Left lung (tissue), 10 donors: ENCODE results near the gene DSCAM. TPM values are rescaled to one million over a fixed set of nuclear protein-coding genes. Genes with fewer than 3 reads are reported as not detected.

ENCODE experiments used
- ATAC-seq: fragments of 200-7000 bp; cut with Tn5 transposase; one replicate; pipeline ENCODE4 v1.9.1; 2020; ENCODE audit warnings: moderate library complexity
- DNase-seq, 4 donors: peaks; one replicate each; pipeline ENCODE4 v3.0.0-alpha.2; 2013 to 2020
- H3K27ac ChIP-seq, 2 donors: fragments of 200-600 bp; sonication (generic) in 1 of 2; one replicate each; pipeline versions ENCODE4 v1.5.0 to v1.8.0; 2020 to 2021
- H3K27me3 ChIP-seq, 2 donors: fragments of 200-600 bp; sonication (generic) in 1 of 2; one replicate each; pipeline versions ENCODE4 v1.5.0 to v1.8.0; 2020 to 2021
- H3K36me3 ChIP-seq, 2 donors: fragments of 200-600 bp; sonication (generic) in 1 of 2; one replicate each; pipeline versions ENCODE4 v1.5.0 to v1.8.0; 2020 to 2021
- H3K4me1 ChIP-seq, 2 donors: fragments of 200-600 bp; one replicate each; pipeline ENCODE4 v1.8.0; 2021
- H3K4me3 ChIP-seq, 2 donors: fragments of 200-600 bp; sonication (generic) in 1 of 2; one replicate each; pipeline versions ENCODE4 v1.5.0 to v1.8.0; 2020 to 2021; ENCODE audit warnings: mild to moderate bottlenecking in 1 of 2
- H3K9me3 ChIP-seq, 2 donors: fragments of 200-600 bp; sonication (generic) in 1 of 2; one replicate each; pipeline versions ENCODE4 v1.5.0 to v1.8.0; 2020 to 2021
- intact Hi-C, 2 donors: fragments of 100-400 bp; cut with DNase I; formaldehyde crosslinking; loops; one replicate each; pipeline versions ENCODE4 v1.11.2 to v1.14.2; 2022
- polyA plus RNA-seq, 6 donors: library from polyadenylated mRNA; unstranded; fragments of 120-200 nt; gene quantifications; one replicate each; pipeline ENCODE4 v1.2.1, GENCODE V29; 2013; ENCODE audit not compliant: insufficient read length in 6 of 6
- total RNA-seq, 2 donors: library from RNA; stranded (reverse); fragmentation: NEBNext Ultra II Directional; extraction: Animal tissue kit (Norgen Biotek cat#: 25700); gene quantifications; one replicate each; pipeline ENCODE4 v1.2.1, GENCODE V29; 2021
- TF ChIP-seq, protein P1 (sequence below), 2 donors: fragments of 200-600 bp; sonication (generic) in 1 of 2; IDR thresholded peaks; one replicate each; pipeline versions ENCODE4 v1.5.0 to v1.8.0; 2021; ENCODE audit warnings: antibody characterized with exemption in 2 of 2
- donor health status: DM: no; HTN: yes; CAD: no.
- donor health status: DM: no; HTN: no; CAD: no.

DSCAM gene
- total and polyA plus RNA-seq, 8 donors: 0.03 to 0.24 (median 0.07) TPM; not detected in 1

DNA sequence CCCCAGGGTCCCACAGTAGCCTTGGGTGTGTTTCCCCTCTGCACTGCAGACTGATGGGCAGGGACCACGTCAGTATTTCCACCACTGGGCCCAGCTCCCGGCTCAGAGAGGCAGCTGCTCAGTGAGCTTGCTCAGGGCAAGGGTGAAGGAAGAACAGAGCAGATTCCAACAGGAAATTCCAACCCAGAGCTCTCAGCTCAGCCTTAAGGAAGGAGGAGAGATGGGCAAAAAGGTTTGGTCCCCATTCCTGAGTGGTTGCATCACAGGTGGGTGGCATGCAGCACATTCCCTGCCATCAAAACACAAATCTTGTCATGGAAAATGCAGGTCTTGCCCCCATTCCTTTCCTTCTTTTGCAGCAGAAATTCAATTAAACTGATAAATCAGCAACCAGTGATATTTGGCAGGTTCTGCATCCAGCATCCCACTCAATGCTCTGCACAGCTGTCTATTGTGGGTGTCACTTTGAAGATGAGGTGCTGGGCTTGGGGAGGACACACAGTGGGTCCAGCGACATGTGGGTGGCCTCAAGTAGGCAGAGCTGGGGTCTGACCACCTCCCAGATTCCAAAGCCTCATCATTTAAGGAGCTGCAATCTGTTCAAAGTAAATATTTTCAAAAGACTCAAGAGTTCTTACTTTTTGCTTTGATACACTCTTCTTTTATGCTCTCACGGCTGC, 315.4 kb downstream of the DSCAM start:
- Histone ChIP-seq H3K36me3 (no peaks in the 10 kb centered on the region), H3K9me3 (peaks cover 0 to 17% of the 10 kb centered on the region in 2 donors), H3K27ac (no peak overlapping the region), H3K4me3 (no peak overlapping the region), H3K27me3 (no peaks in the 10 kb centered on the region), H3K4me1 (no peaks in the 10 kb centered on the region)
- no peak for ATAC-seq
- peak in 2 of 4 donors; percentile 38 to 41 for DNase-seq
- intact Hi-C loops: no loop called here
- TF ChIP-seq, protein P1, sequence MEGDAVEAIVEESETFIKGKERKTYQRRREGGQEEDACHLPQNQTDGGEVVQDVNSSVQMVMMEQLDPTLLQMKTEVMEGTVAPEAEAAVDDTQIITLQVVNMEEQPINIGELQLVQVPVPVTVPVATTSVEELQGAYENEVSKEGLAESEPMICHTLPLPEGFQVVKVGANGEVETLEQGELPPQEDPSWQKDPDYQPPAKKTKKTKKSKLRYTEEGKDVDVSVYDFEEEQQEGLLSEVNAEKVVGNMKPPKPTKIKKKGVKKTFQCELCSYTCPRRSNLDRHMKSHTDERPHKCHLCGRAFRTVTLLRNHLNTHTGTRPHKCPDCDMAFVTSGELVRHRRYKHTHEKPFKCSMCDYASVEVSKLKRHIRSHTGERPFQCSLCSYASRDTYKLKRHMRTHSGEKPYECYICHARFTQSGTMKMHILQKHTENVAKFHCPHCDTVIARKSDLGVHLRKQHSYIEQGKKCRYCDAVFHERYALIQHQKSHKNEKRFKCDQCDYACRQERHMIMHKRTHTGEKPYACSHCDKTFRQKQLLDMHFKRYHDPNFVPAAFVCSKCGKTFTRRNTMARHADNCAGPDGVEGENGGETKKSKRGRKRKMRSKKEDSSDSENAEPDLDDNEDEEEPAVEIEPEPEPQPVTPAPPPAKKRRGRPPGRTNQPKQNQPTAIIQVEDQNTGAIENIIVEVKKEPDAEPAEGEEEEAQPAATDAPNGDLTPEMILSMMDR (IDR thresholded peaks at IDR 0.05): no peak

DNA sequence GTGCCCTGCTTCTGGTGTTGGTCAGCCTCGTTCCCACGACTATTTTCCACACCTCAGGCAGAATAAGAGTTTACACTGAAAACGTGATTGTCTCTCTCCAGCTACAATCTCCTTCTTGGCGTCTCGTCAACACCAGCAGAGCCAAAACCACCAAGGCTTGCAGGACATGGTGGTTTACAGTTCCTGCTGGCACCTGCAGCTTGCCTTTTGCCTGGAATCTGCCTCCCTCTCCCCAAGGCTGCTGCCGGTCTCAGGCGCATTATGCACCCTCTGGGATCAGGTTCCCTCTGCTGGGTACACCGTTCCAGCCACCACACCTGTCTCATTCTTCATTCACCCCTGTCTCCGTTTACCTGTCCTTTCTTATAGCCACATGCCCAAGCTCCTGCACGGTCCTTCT, 315.9 kb downstream of the DSCAM start:
- H3K27me3 ChIP-seq: no peaks in the 10 kb centered on the region
- ATAC-seq: no peak
- DNase-seq: no peak
- peaks cover 0 to 17% of the 10 kb centered on the region in 2 donors for H3K9me3 ChIP-seq
- no peak overlapping the region for H3K4me3 ChIP-seq
- TF ChIP-seq, protein P1 (IDR thresholded peaks at IDR 0.05): no peak
- H3K4me1 ChIP-seq: no peaks in the 10 kb centered on the region
- H3K36me3 ChIP-seq: no peaks in the 10 kb centered on the region
- no peak overlapping the region for H3K27ac ChIP-seq
- intact Hi-C loops: no loop called here

DNA sequence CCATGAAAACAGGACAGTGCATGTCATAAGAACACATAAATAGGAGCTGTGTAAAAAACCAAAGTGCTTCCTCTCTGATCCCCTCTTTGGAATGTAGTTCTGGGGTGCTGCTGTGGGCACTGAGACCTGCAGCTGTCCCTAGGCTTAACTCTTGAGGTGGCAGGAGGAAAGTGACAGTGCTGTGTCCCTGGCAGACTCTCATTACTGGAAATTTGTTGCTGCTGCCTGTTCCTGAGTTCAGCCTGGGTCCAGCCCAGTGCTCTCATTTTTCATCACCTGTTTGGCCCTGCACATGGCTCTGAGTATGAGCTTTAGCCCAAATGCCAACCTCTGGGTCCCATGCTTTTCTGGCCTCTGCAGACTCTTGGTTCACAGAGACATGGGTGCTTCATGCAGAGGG, 329.3 kb downstream of the DSCAM start:
- H3K36me3 ChIP-seq: no peaks in the 10 kb centered on the region
- no peaks in the 10 kb centered on the region for H3K4me1 ChIP-seq
- no peak overlapping the region for H3K27ac ChIP-seq
- TF ChIP-seq, protein P1 (IDR thresholded peaks at IDR 0.05): no peak
- no peak for ATAC-seq
- H3K4me3 ChIP-seq: no peak overlapping the region
- H3K27me3 ChIP-seq: no peaks in the 10 kb centered on the region
- no peak for DNase-seq
- no peaks in the 10 kb centered on the region for H3K9me3 ChIP-seq
- intact Hi-C loops: no loop called here

DNA sequence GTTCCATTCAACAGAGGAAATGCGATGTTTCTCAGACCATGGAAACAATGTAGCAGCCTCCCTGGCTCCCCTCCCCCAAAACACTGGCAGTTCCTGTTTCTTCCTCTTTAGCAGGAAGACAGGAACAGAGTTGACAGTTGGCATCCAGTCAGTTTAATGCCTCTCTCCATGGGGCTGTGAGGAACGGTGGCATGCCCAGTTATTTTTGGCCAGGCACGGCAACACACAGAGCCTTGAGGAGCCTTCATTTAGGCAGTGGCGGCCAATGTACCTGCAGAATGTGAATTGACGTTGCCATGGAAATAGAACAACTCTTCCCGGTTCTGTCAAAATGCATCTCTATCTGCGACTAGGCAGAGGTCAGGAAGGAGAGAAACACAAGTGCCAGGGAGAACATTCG, 330.6 kb downstream of the DSCAM start:
- intact Hi-C loops: no loop called here
- Histone ChIP-seq H3K9me3 (no peaks in the 10 kb centered on the region), H3K36me3 (no peaks in the 10 kb centered on the region), H3K4me3 (no peak overlapping the region), H3K27me3 (no peaks in the 10 kb centered on the region), H3K27ac (no peak overlapping the region), H3K4me1 (no peaks in the 10 kb centered on the region)
- TF ChIP-seq, protein P1 (IDR thresholded peaks at IDR 0.05): no peak
- ATAC-seq (no peak), DNase-seq (peak in 1 of 4 donors; percentile 35)

DNA sequence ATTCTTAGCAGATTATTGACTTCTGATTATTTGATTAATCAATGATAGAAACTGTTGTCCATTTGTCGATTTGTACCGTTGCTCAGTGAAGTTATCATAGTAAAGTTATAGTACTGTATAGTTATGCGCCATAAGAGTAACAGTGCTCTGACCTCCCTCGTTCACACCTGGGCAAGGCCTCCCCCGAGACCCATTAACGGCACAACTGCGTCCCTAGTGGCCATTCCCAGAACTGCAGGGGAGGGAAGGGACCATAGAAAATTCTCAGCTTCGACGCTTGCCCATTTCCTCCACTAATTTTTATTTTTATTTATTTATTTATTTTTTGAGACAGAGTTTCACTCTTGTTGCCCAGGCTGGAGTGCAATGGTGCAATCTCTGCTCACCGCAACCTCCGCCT, 334.4 kb downstream of the DSCAM start:
- TF ChIP-seq, protein P1 (IDR thresholded peaks at IDR 0.05): peak in 1 of 2 donors; percentile 22

More for the DNA sequence above, 334.4 kb downstream of the DSCAM start:
- ATAC-seq: no peak
- no peaks in the 10 kb centered on the region for H3K4me1 ChIP-seq
- no peaks in the 10 kb centered on the region for H3K36me3 ChIP-seq
- intact Hi-C loops: no loop called here
- no peak overlapping the region for H3K4me3 ChIP-seq
- DNase-seq: no peak
- no peaks in the 10 kb centered on the region for H3K27me3 ChIP-seq
- no peaks in the 10 kb centered on the region for H3K9me3 ChIP-seq
- no peak overlapping the region for H3K27ac ChIP-seq
